Activated CD4-positive, alpha-beta T cell treated with anti-CD3 and anti-CD28 coated beads, Interleukin-2, amount 50 U/mL, for 16 hours (primary cell): ENCODE results near the gene PI16.
"Not testable (repeated sequence)": the region's sequence is repeated elsewhere in the genome, so short reads cannot be mapped to it uniquely, and the experiment has no call there.

Source experiments
- DNase-seq: peaks from one replicate; pipeline ENCODE4 v3.0.0-alpha.2; 2020

Gene PI16

DNA sequence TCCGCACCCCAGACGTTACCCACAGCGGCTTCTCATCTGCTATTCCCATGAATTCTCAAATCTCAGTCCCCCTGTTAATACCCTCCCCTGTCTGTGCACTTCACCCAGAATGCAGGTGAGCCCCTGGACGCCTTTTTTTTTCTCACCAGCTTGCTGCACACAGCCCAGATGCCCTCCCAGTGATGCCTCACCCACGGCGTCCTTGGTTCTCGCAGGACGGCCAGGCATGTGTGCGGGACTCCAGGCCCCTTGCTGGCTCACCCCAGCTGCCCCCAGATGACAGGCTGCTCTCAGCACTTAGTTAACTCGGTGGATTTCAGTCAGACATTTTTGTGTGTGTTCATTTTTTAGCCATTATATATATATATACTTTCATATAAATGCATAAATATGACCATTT is 25.4 kb upstream of the PI16 start:
- no peak for DNase-seq

GRCh38 chr6:36929607-36930006 is 24.9 kb upstream of the PI16 start:
- no peak for DNase-seq

DNA sequence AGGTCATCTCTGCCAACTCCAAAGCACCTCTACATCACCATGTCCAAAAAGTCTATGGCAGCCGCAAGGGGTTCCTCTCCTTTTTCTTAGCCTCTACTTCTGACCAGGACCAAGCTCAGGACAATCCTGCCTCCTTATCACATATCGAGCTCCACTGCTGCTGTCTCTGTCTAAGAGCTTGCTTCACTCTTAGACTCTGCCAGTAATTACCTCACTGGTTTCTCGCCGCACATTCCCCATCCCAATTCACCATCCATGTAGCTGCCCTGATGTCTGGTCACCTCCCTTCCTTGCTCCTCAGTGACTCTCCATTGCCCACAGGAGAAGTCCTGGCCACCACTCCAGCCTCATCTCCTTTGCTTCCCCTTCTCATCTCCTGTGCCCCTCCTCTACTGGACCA is 24.1 kb upstream of the PI16 start:
- DNase-seq = no peak

DNA sequence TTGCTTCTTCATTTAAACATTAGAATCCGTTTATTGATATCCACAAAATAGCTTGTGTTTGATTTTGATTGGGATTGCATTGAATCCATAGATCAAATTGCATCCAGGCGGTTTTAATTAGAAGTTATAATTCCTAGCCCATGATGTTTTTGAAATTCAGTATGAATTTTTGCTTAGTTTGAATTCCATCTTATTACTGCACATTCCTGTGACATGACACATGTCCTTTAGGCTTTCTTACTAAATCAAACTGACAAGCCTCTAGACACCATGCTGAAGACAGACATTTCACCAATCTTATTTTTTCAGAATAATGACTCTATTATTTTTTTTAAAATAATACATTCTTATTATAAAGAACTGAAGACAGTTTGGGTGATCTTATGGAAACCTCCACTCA is 21.4 kb upstream of the PI16 start:
- DNase-seq = no peak

DNA sequence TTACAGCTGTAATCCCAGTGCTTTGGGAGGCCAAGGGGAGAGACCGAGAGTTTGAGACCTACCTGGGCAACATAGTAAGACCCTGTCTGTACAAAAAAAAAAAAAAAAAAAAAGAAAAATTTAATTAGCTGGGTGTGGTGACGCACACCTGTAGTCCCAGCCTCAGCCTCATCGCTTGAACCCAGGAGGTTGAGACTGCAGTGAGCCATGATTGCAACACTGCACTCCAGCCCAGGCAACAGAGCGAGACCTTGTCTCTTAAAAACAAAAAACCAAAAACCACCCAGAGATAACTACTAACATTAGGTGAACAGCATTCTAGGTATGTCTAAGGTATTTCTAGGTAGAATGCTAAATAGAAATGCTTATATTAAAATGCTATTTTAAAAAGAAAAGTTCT is 21.0 kb upstream of the PI16 start:
- DNase-seq = no peak

DNA sequence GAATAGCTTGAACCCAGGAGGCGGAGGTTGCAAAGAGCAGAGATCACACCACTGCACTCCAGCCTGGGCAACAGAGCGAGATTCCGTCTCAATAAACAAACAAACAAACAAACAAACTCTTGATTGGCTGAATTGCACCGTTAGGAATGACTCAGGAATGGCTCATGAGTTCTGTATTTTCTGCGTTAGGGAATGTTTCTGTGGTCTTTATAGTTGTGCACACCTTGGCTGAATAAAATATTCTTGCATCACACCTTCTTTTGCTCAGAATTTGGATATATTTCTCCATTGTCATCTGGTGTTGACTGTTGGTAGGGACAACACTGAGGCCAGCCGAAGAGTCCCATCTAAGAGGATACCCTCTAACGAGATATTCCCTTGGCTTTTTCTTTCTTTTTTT is 19.6 kb upstream of the PI16 start:
- DNase-seq = no peak

DNA sequence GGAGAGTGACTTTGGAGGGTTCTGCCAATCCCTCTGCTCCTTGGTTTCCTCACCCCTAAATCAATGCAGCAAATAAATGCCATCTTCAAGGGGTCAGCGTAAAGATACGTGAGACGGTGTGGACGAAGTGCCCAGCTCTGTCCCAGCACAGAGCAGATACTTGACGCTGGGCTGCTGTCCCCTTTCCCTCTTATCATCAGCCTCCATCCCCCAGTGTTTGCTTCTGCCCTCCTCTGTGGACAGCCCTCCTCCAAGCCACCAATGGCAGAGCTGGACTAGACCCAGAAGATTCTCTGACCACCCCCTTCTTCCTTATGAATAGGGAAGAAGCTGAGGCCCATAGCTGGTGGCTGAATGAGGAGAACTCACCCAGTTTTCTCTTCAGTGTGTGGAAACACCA is 17.7 kb upstream of the PI16 start:
- DNase-seq = no peak

DNA sequence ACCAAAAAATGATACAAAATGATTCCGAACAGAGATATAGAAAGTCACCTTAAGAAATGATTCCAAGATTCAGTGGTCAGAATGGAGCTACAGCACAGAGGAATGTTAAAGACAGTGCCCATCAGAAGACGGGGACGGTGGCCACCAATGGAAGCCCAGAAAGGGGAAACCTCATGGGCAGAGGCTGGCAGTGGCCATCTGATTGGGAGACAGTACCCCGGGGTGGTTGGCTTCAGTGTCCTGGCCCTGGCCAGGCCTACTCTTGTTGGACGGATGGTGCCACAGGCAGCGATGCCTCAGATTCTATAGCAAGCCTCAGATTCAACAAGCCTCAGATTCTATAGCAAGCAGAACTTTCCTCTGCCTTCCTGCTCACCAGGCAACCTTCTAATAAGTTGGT is 16.6 kb upstream of the PI16 start:
- DNase-seq = no peak

- no peak for DNase-seq
Measured at GRCh38 chr6:36938536-36938935, 16.0 kb upstream of the PI16 start.

DNA sequence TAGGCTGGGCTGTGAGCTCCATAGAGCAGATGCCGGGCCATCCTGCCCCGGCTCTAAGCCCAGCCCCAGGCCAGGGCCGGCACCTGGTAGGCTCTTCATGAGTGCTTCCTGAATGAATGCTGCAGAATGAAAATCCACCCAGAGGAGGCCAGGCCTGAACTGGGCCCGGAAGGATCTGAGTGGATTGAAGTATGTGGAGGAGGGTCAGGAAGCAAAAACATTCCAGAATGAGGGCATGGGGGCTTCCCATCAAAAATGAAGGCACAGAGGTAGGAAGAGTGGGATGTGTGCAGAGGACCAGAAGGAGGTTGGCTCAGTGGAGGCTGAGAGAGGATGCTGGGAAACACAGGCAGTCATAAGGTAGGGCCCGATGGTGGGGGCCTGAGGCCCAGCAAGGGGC is 15.5 kb upstream of the PI16 start:
- DNase-seq = not testable (repeated sequence)

- no peak for DNase-seq
Measured at GRCh38 chr6:36940027-36940426, 14.5 kb upstream of the PI16 start.

GRCh38 chr6:36941561-36941960 is 13.0 kb upstream of the PI16 start:
- not testable (repeated sequence) for DNase-seq

- DNase-seq = not testable (repeated sequence)
Measured at GRCh38 chr6:36942329-36942728, 12.2 kb upstream of the PI16 start.

DNA sequence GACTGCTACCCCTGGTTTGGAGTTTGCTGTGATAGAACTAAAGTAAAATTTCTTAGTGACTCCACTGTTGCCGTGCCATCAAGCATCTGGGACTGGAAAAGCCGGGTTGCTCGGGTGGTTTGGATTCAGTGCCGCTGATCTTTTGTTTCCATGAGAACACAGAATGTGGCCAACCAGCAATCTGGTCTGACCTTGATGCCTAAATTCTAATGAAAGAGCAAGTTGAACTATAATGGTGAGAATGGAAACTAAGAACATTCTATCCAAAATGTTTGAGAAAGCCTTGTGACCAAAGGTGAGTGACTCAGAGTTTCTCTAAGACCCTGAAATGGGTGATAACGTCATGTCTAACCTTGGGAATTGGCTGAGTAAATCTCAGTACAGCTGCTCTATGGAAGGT is 9.9 kb upstream of the PI16 start:
- no peak for DNase-seq

- no peak for DNase-seq
Measured at GRCh38 chr6:36945301-36945700, 9.2 kb upstream of the PI16 start.

DNA sequence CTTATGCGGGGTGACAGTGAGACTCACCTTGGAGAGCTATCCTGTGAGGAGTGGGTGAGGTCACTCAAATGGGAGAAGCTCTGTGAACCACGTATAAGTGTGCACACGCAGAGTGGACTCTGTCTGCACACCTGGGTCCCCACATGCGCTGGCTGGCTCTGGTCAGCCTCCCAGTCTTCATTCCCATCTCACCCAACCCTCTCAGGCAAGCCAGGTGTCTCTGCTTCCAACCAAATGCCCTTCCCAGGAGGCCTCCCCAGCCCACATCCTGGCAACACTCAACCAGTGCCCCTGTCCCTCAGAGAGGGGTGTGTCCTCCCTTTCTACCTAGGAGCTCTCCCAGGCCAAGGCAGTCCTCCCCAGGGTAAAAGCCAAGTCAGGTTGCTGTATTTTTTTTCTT is 8.0 kb upstream of the PI16 start:
- DNase-seq = no peak

DNA sequence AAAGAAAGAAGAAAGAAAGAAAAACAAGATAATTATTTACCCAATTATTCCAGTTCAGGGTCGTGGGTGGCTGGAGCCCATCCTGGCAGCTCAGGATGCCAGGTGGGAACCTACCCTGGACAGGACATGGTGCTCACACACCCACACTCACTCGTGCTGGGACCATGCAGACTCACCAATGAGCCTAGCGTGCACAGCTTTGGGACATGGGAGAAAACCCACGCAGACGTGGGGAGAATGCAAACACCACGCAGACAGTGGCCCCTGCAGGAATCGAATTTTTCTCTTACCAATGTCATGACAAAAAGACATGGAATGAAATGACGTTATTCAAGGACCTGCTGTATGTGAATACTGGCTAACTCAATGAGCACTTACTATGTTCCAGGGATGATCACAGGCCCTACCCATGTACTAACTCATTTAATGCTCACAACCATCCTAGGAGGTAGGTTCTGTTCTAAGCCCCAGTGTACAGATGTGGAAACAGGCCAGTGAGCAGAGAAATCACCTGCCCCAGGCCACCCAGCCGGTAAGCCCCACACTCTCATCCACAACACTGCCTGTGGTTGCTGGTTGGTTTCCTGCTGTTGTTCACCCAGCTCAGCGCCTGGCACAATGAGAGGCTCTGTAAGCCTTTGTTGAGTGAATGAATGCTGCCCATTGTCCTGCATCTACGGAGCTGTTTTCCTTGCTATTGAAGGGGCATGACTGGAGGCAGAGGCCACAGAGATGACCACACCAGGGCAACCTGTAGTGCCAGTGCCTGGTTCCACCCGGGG is 6.8 kb upstream of the PI16 start:
- DNase-seq = peak; percentile 42

DNA sequence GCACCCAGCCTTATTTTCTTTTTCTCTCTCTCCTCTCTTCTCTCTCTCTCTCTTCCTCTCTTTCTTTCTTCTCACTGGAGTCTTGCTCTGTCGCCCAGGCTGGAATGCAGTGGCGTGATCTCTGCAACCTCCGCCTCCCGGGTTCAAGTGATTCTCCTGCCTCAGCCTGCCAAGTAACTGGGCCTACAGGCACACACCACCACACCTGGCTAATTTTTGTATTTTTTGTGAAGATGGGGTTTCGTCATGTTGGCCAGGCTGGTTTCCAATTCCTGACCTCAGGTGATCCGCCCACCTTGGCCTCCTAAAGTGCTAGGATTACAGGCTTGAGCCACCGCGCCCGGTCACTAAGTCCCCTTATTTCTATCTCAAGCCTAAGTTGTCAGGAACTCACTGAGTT is 5.5 kb upstream of the PI16 start:
- DNase-seq = not testable (repeated sequence)

- no peak for DNase-seq
Measured at GRCh38 chr6:36949636-36950035, 4.9 kb upstream of the PI16 start.

DNA sequence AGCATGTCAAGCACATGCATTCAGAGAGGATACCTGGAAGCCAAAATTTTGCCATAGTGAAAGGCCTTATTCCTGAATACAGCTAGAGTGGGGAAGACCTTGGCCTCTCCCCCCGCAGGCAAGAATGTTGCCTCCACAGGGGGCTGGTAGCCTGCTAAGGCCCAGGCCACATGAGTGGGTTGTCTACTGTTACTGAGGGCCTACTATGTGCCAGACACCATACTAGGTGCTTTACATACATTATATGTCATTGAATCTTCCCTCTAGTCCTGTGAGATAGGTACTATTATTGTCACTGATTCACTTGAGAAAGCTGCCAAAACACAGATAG is 642 bp upstream of the PI16 start:
- no peak for DNase-seq

DNA sequence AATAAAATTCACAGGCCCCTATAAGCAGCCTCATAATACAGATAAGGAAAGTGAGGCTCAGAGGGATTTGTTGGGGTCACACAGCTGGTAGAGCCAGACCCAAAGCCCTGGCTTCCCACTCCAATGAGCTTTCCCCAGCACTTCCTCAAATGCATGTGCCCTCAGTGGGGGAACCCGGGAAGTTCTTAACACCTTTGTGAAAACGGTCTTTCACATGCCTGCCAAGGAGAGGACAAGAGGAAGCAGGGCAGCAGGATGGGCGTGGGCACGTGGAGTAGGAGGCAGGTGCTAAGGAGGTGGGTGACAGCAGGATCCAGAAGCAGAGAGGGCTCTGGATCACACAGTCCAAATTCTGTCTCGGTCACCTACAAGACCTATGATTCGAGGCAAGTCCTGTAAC is 598 bp downstream of the PI16 start:
- DNase-seq = no peak

- DNase-seq = no peak
Measured at GRCh38 chr6:36955671-36956445, 1.3 kb downstream of the PI16 start.

GRCh38 chr6:36956446-36956820 is 1.9 kb downstream of the PI16 start:
- DNase-seq = no peak

GRCh38 chr6:36957773-36958271 is 3.3 kb downstream of the PI16 start:
- no peak for DNase-seq
